AG09319 (cell line): Measurements from ENCODE around the gene LLGL2.

ENCODE experiments used
- DNase-seq: peaks from one replicate; pipeline ENCODE4 v3.0.0-alpha.2; 2010; ENCODE audit warnings: low read depth; ENCODE audit errors: extremely low read depth
- CTCF ChIP-seq: IDR thresholded peaks from 2 replicates; pipeline ENCODE4 v1.5.1; 2011; ENCODE audit warnings: low read depth, mild to moderate bottlenecking, inconsistent platforms, low read length, moderate library complexity

LLGL2 gene

GRCh38 chr17:75619506-75620431, 94.3 kb downstream of the LLGL2 start:
- DNase-seq, result no peak
- TF ChIP-seq CTCF, result peak; percentile 41

- no peak for TF ChIP-seq CTCF
- no peak for DNase-seq
These were observed 96.0 kb downstream of the LLGL2 start for GRCh38 chr17:75621489-75621888.

GRCh38 chr17:75622076-75622475, 96.6 kb downstream of the LLGL2 start:
- no peak for TF ChIP-seq CTCF
- DNase-seq, result no peak

- DNase-seq, result no peak
- TF ChIP-seq CTCF, result no peak
These were observed 97.3 kb downstream of the LLGL2 start for GRCh38 chr17:75622771-75623273.

GRCh38 chr17:75623386-75623785, 97.9 kb downstream of the LLGL2 start:
- DNase-seq, result no peak
- TF ChIP-seq CTCF, result no peak

GRCh38 chr17:75624021-75624420, 98.5 kb downstream of the LLGL2 start:
- DNase-seq, result no peak
- no peak for TF ChIP-seq CTCF
